ENCODE results near the gene RPLP2.
A peak's percentile ranks its signal among the peaks of the same experiment; 100 is the strongest.

The RPLP2 gene

GRCh38 chr11:837990-838307 lies 28.2 kb downstream of the RPLP2 start:
- no peak for DNase-seq

GRCh38 chr11:838441-839279 lies 28.9 kb downstream of the RPLP2 start:
- DNase-seq = no peak

- no peak for DNase-seq
These were observed 29.5 kb downstream of the RPLP2 start for GRCh38 chr11:839280-839623.

GRCh38 chr11:839875-840617 lies 30.3 kb downstream of the RPLP2 start:
- DNase-seq = no peak

GRCh38 chr11:841981-842369 lies 32.2 kb downstream of the RPLP2 start:
- DNase-seq = no peak

- DNase-seq = peak; percentile 52 to 97
These were observed 32.7 kb downstream of the RPLP2 start, which contains the start of the genes POLR2L and TSPAN4 for GRCh38 chr11:842370-843002. TSS of gene POLR2L (minus strand) at chr11:842529. CDS start at chr11:842508, 21 bp downstream. TSS of gene TSPAN4 (plus strand) at chr11:842852. CDS start at chr11:850305, 7,453 bp downstream.

- DNase-seq = no peak
These were observed 33.4 kb downstream of the RPLP2 start for GRCh38 chr11:843086-843734.

- DNase-seq = no peak
These were observed 34.3 kb downstream of the RPLP2 start for GRCh38 chr11:843818-844692.

- DNase-seq = no peak
These were observed 35.2 kb downstream of the RPLP2 start for GRCh38 chr11:844693-845644.

- no peak for DNase-seq
These were observed 36.2 kb downstream of the RPLP2 start for GRCh38 chr11:845872-846495.

- no peak for DNase-seq
These were observed 36.8 kb downstream of the RPLP2 start for GRCh38 chr11:846496-847098.

- DNase-seq = no peak
These were observed 38.1 kb downstream of the RPLP2 start for GRCh38 chr11:847876-848275.

GRCh38 chr11:848380-848931 lies 38.7 kb downstream of the RPLP2 start:
- DNase-seq = peak; percentile 35 to 75

GRCh38 chr11:849104-849824 lies 39.5 kb downstream of the RPLP2 start:
- peak; percentile 61 to 92 for DNase-seq

GRCh38 chr11:849951-850774 lies 40.4 kb downstream of the RPLP2 start:
- DNase-seq = peak in 1 of 2 experiments; percentile 84

GRCh38 chr11:850775-851763 lies 41.3 kb downstream of the RPLP2 start:
- DNase-seq = peak in 1 of 2 experiments; percentile 84

- no peak for DNase-seq
These were observed 43.0 kb downstream of the RPLP2 start for GRCh38 chr11:852762-853161.

Data from NCI-H526 (cell line).